GM12875 (cell line): ENCODE results near the gene TACR1.
A peak's percentile ranks its signal among the peaks of the same experiment; 100 is the strongest.

Experiments used
- H3K4me3 ChIP-seq: one replicate; pipeline ENCODE4 v1.5.1; 2011; ENCODE audit warnings: low read depth, low read length, control low read depth
- TF ChIP-seq, protein P1 (sequence below): IDR thresholded peaks from 2 replicates; pipeline ENCODE4 v1.5.1; 2011; ENCODE audit warnings: low read depth, mild to moderate bottlenecking, control low read depth, inconsistent platforms, low read length, moderate library complexity, borderline replicate concordance; ENCODE audit not compliant: insufficient read depth

The TACR1 gene

DNA sequence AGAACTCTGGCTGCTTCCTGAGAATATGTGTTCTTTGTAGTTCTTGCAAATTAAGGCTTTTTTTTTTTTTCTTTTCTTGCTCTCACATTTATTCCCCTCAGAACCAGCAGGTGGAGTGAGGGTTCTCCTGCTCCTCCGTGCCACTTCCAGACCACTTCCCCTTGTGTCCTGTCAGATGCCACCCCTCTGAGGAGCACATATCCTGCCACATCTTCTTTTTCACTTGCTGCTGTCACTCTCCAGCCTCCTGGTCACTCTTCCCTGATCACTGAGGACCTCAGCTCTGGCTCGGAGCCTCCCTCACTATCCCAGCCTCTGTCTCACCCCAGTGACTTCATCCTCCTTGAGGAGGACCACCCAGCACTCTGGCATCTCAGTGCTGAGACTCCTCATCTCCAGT lies 100.5 kb downstream of the TACR1 start:
- H3K4me3 ChIP-seq, result no peak overlapping the region
- TF ChIP-seq, protein P1, sequence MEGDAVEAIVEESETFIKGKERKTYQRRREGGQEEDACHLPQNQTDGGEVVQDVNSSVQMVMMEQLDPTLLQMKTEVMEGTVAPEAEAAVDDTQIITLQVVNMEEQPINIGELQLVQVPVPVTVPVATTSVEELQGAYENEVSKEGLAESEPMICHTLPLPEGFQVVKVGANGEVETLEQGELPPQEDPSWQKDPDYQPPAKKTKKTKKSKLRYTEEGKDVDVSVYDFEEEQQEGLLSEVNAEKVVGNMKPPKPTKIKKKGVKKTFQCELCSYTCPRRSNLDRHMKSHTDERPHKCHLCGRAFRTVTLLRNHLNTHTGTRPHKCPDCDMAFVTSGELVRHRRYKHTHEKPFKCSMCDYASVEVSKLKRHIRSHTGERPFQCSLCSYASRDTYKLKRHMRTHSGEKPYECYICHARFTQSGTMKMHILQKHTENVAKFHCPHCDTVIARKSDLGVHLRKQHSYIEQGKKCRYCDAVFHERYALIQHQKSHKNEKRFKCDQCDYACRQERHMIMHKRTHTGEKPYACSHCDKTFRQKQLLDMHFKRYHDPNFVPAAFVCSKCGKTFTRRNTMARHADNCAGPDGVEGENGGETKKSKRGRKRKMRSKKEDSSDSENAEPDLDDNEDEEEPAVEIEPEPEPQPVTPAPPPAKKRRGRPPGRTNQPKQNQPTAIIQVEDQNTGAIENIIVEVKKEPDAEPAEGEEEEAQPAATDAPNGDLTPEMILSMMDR, result peak; percentile 51; the same call in 1 of the 2 replicates

DNA sequence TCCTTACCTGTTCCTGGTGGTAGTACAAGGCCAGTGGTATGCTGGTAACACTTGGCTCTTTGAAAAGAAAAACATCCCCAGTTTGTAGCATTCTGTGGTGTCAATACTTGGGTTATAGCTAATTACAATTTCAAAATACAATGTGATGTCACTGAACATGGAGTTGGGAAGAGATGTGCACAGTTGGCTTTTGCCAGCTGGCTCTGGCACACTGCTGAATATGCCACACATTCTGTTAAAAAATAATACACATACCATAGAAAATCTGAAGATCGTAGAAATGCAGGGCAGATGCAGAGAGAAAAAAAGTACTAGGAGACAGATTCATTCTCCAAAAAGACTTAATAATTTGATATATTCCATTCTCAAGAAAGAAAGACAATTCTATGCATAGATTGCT lies 101.5 kb downstream of the TACR1 start:
- no peak overlapping the region for H3K4me3 ChIP-seq
- TF ChIP-seq, protein P1, result no peak

DNA sequence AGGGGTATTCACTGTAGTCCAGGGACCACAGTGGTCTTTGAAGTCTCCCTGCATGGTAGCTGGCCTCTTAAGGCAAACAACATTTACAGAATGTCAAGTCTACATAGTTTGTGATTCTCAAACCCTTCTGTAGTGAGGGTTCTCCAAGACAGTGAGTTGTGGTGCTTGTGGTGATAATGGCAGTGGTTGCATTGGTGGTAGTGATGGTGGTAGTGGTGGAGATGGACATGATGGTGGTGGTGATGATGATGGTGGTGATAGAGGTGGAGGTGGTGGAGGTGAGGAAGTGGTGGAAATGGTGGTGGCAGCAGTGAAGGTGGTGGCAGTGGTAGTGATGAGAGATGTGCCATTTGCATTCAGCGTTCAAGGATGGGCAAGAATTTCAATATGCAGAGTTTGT lies 104.9 kb downstream of the TACR1 start:
- TF ChIP-seq, protein P1, result no peak

DNA sequence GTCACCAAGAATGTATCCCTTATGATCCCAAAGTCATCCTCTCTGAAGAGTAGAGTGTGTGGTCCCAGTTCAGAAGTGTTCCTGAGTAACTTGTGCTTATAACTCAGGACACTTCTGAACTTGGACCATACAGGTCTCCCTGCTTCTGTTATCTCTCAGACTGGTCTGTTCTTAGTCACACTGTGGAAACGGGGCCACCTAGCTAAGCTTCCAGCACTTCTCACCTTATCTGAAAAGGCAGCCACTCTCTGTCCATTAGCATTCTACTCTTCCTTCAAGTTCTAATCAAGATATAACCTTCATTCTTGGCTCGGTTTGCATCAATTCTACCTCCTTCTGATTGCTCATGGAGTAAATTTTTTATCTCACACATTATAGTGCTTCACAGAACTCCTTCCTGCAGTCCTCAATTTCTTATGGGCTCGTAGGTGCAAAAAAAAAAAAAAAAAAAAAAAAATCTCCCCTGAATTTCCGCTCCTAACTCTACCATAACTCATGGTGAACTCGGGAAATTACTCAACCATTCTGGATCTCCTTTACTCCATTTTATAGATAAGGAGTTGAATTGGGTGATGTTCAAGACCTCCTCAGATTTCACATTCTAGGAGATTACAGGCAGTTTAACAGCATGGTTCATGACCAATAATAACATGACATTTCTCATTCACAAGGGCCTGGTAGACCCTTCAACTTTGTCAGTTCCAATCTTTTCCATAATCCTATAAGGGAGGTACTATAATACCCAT lies 108.4 kb downstream of the TACR1 start:
- TF ChIP-seq, protein P1, result no peak
- H3K4me3 ChIP-seq, result no peak overlapping the region

More for the DNA sequence above, 104.9 kb downstream of the TACR1 start:
- no peak overlapping the region for H3K4me3 ChIP-seq

DNA sequence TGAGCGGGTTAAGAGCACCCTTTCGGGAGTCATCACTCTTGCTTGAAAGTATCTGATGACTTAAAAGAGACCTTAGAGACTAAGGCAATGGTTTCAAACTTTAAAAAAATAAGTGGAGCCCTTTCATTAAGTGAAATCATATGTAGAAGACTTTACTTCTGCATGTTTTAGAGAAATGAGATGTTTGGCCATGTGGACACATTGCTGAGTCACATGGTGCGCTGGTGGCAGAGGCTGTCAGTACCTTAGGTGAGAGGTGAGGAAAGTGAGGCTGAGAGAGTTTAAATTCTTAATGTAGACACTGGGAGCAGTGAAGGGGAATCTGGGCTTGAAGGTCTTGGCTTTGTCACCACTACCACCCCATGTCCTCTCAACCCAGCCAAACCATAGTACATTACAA lies 109.8 kb downstream of the TACR1 start:
- TF ChIP-seq, protein P1, result no peak
- H3K4me3 ChIP-seq, result no peak overlapping the region

DNA sequence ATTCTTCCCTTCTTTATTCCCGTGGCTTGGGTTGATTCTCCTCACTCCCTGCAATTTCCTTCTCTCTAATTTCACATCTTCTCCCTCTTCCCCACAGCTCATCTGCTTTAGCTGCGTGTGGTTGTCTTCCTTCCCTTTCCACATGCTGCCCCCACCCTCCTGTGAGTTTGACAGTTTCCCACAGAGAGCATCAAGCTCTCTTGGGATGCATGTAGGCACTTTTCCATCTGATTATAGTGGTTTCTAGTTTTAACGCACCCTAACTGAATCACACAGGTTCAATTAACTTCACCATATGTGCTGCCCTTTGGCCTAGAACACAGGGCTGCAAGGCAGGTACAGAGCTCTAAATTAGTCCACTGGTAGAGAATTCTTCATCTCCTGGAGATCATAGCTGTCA lies 110.5 kb downstream of the TACR1 start:
- no peak overlapping the region for H3K4me3 ChIP-seq
- TF ChIP-seq, protein P1, result no peak

DNA sequence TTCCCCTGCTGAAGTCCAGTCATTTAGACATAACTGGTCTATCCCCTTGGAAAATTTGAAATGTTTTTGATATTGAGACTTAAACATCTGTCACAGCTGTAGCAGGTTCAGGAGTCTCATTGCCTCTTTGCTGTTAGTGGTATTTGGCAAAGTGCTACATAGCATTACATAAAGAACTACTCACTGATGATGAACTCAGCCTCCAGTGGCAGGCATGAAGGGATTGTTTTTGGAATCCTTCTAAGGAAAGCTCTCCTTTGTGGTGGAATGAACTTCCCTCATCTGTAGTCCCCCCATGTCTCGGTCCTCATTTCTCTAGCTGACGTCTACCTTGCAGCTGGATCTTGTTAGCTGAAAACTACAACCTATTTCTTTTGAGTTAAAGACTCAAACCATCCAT lies 111.6 kb downstream of the TACR1 start:
- no peak overlapping the region for H3K4me3 ChIP-seq
- TF ChIP-seq, protein P1, result no peak
